Chondrocyte (in vitro differentiated cells): ENCODE data around the gene DLGAP4. TPM values are rescaled to one million over a fixed set of nuclear protein-coding genes. Genes with fewer than 3 reads are reported as not detected.

Source experiments
- DNase-seq: peaks from one replicate; pipeline ENCODE4 v3.0.0; 2021; ENCODE audit warnings: mixed read lengths, low spot score
- H3K27ac Mint-ChIP-seq: one replicate; pipeline ENCODE4 v1.8.0; 2021; ENCODE audit warnings: mild to moderate bottlenecking, moderate library complexity, mixed read lengths; ENCODE audit not compliant: unreplicated experiment
- H3K27me3 Mint-ChIP-seq: 2 replicates; pipeline ENCODE4 v1.8.0; 2021; ENCODE audit warnings: low read depth, mixed read lengths
- H3K36me3 Mint-ChIP-seq: 2 replicates; pipeline ENCODE4 v1.8.0; 2021; ENCODE audit warnings: low read depth, mixed read lengths
- H3K4me1 Mint-ChIP-seq: 2 replicates; pipeline ENCODE4 v1.8.0; 2021; ENCODE audit warnings: low read depth, mild to moderate bottlenecking, mixed read lengths
- H3K4me3 Mint-ChIP-seq: one replicate; pipeline ENCODE4 v1.8.0; 2021; ENCODE audit warnings: mild to moderate bottlenecking, moderate library complexity, mixed read lengths; ENCODE audit not compliant: unreplicated experiment
- H3K9me3 Mint-ChIP-seq: 2 replicates; pipeline ENCODE4 v1.8.0; 2021; ENCODE audit warnings: low read depth, mixed read lengths
- CTCF ChIP-seq: fragments of 200-600 bp; sonication (generic); IDR thresholded peaks from 2 replicates; pipeline ENCODE4 v1.5.0; 2021; ENCODE audit warnings: antibody characterized with exemption, mild to moderate bottlenecking, moderate library complexity
- total RNA-seq: library from RNA; stranded (reverse); gene quantifications from 3 replicates; pipeline ENCODE4 v1.2.1, GENCODE V29; 2021

DLGAP4 gene
- total RNA-seq, 1 donor from 2014 or later, result 161 TPM

GRCh38 chr20:36337886-36338285 lies 31.7 kb downstream of the DLGAP4 start:
- no peak for DNase-seq
- H3K36me3 Mint-ChIP-seq, result no peaks in the 10 kb centered on the region
- no peak for TF ChIP-seq CTCF
- H3K4me1 Mint-ChIP-seq, result no peaks in the 10 kb centered on the region
- no peaks in the 10 kb centered on the region for H3K9me3 Mint-ChIP-seq
- no peak overlapping the region for H3K27ac Mint-ChIP-seq
- peaks cover 49% of the 10 kb centered on the region for H3K27me3 Mint-ChIP-seq
- no peak overlapping the region for H3K4me3 Mint-ChIP-seq

GRCh38 chr20:36339646-36340592 lies 33.8 kb downstream of the DLGAP4 start:
- no peak for DNase-seq
- Mint-ChIP-seq H3K4me3 (no peak overlapping the region), H3K4me1 (no peaks in the 10 kb centered on the region), H3K27ac (no peak overlapping the region), H3K36me3 (no peaks in the 10 kb centered on the region), H3K9me3 (no peaks in the 10 kb centered on the region), H3K27me3 (peaks cover 30% of the 10 kb centered on the region)
- no peak for TF ChIP-seq CTCF

DNA sequence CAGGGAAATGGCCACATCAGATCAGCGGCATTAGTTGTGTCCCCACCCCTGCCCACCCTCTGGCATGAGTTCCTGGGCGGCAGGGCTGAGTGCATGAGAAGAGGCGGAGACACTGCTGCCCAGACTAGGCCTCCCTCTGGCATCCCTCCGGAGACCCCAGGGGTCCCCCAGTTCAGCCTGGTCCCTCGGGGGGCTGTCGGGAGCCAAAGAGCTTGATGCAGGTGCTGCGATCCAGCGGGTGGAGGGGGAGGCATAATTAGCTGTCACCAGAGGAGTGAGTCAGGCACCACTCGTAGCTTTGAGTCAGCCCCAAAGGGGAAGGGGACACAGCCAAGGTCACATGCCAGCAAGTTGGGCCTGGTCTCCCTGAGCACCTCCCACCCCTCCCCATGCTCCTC lies 34.5 kb downstream of the DLGAP4 start:
- Mint-ChIP-seq H3K27me3 (peaks cover 23% of the 10 kb centered on the region), H3K27ac (no peak overlapping the region), H3K36me3 (no peaks in the 10 kb centered on the region), H3K4me3 (no peak overlapping the region), H3K4me1 (no peaks in the 10 kb centered on the region), H3K9me3 (no peaks in the 10 kb centered on the region)
- TF ChIP-seq CTCF, result no peak
- no peak for DNase-seq

DNA sequence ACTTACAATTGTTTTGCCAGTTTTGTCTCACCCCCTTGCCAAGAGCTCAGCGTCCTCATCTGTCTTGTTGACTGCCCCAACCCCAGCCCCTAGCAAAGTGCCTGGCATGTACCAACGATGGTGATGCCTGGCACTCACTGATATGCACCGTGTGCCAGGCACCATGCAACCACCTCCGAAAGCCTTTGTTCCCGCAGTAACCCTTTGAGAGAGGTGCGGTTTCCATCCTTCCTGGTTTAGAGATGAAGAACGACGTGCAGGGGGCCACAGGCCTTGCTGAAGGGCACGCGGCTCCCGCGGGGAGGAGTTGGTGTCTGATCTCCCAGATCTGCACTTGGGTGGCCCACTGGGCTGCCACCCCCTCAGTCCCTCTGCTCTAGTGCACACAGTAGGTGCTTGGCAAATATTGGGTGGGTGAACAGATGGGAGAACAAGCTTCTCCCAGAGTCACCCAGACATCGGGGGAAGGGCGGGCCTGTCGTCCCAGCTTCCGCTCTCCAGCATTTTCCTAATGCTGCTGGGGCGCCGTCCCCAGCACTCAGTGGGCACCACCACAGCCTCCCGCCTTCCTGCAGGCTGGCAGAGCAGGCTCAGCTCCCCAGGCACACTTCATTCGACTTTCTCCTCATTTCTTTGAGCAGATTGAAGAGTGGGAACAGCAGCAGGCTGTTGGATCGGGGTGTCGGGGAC lies 35.3 kb downstream of the DLGAP4 start:
- no peak for TF ChIP-seq CTCF
- Mint-ChIP-seq H3K4me3 (no peak overlapping the region), H3K27me3 (peaks cover 18% of the 10 kb centered on the region), H3K9me3 (no peaks in the 10 kb centered on the region), H3K4me1 (no peaks in the 10 kb centered on the region), H3K36me3 (no peaks in the 10 kb centered on the region), H3K27ac (no peak overlapping the region)
- no peak for DNase-seq

DNA sequence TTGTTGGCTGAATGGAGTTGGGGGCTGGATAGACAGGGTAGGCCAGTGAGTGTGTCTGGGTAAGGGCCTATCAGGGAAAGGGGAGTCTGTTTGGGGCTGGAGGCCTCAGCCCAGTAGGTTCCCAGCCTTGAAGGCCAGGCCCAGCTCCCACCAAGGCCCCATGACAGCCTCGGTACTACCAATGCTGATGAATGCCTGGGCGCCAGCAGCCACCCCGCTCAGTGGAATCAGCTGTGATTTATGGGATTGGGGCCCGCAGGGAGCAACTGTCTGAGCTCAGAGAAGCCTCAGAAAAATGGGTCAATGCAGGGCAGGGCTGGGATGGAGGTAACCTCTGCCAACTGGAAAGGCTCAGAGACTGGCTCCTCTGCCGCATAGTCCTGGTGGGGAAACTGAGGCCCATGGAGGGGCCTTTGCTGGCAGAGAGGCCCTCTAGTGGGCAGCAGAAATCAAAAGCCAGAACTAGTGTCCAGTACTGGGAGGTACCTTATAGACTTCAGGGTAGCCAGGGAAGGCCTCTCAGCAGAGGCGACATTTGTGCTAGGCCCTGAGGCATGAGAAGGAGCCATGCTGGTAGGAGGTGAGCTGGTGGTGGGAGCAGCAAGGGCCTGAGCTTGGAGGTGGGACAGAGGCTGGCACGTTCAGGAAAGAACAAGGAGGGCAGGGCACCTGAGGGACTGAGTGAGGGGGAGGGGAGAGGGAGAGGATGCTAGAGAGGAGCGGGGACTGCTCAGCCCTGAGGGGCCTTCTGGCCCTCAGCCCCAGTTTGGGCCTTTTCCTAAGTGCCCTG lies 36.4 kb downstream of the DLGAP4 start:
- DNase-seq, result no peak
- H3K27me3 Mint-ChIP-seq, result peaks cover 18% of the 10 kb centered on the region
- no peaks in the 10 kb centered on the region for H3K9me3 Mint-ChIP-seq
- H3K27ac Mint-ChIP-seq, result no peak overlapping the region
- no peaks in the 10 kb centered on the region for H3K4me1 Mint-ChIP-seq
- no peak overlapping the region for H3K4me3 Mint-ChIP-seq
- H3K36me3 Mint-ChIP-seq, result no peaks in the 10 kb centered on the region
- no peak for TF ChIP-seq CTCF
